T1000 (cell line): ENCODE measurements around the gene SAYSD1.

ENCODE experiments used
- DNase-seq: peaks from one replicate; lab custom pipeline; 2025; ENCODE audit warnings: mixed read lengths; lab: John Stamatoyannopoulos, UW

The SAYSD1 gene

DNA sequence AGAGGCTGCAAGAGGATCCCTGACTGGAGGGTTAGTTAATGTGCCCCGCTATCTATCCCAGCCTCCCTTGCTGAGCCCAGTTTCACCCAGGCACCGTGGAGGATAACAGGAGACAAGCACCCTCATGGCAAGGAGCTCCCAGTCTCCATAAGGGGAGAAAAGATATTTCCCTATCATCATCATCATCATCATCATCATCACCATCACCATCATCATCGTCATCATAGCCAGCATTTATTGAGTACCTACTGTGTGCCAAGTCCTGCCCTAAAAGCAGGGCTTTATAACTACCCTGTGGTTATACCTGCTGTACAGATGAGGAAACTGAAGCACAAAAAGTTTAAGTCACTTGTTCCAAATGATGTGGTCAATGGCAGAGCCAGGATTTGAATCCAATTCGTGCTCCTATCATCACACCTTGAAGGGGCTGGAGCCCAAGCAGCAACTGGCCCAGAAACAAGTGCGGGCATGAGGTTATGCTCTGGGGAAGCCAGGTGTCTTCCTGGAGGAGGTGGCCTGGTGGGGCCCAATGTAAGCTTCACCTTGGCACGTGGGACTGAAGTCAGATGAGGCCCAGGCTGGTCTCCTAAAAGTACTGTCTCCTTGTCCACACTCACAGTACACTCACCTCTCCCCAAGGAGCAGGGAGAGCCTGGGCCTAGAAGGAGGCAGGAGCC lies 56.4 kb downstream of the SAYSD1 start:
- DNase-seq, result no peak

DNA sequence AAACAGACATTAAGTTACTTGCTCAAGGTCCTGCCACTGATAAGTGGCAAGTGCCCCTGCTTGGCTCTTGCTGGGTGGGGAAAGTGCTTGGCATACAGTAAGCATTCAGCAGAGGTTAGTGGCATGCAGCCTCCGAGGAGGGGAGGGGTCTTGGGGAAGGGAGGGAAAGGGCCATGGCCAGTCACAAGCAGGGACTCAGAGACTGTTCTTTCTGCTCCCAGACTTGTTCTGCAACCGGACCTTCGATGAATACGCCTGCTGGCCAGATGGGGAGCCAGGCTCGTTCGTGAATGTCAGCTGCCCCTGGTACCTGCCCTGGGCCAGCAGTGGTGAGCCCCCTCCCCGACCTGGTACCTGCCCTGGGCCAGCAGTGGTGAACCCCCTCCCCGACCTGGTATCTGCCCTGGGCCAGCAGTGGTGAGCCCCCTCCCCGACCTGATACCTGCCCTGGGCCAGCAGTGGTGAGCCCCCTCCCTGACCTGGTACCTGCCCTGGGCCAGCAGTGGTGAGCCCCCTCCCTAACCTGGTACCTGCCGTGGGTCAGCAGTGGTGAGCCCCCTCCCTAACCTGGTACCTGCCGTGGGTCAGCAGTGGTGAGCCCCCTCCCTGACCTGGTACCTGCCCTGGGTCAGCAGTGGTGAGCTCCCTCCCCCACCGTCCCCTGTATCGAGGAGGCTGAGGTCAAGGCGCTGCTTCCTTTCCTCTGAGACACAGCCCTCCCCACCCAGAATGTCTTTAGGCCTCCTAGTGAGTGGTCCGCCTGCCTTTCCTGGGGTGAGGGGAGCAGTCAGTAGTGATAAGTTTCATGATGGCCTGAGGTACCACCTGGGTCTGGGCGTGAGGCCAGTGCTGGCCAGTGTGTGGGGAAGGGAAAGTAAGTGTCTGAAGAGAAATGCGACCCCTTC lies 57.5 kb downstream of the SAYSD1 start:
- DNase-seq, result no peak

DNA sequence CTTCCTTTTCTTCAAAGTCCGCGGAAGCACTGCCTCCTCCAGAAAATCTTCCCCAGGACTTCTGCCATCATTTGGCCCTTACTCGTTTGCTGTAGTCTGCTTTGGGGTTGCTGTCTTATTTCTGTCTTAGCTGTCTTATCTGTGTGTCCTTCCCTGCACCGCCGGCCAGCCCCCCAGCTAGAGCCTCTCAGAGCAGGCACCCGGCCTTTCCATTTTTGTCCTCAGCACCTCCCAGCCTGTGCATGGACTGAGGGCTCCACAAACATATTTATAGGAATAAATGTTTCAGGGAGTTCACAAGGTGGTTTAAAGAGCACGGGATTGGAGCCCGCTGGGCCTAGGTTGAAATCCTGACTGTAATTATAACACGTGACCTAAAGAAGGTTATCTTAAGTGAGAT lies 58.3 kb downstream of the SAYSD1 start:
- no peak for DNase-seq

DNA sequence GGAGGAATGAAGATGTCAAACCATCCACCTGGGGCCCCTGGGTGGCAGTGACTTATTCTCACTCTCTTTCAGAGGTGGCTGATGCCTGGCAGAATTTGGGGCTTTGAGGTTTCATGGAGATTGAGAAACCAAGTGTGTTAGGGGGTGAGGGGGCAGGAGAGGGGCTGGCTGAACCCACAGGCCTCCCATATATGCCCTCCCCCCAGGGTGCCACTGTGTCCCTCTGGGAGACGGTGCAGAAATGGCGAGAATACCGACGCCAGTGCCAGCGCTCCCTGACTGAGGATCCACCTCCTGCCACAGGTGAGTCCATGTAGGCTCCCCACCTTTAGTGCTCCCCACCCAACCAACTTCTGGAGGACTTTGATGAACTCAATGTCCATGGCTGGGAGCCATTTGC lies 58.8 kb downstream of the SAYSD1 start:
- no peak for DNase-seq

DNA sequence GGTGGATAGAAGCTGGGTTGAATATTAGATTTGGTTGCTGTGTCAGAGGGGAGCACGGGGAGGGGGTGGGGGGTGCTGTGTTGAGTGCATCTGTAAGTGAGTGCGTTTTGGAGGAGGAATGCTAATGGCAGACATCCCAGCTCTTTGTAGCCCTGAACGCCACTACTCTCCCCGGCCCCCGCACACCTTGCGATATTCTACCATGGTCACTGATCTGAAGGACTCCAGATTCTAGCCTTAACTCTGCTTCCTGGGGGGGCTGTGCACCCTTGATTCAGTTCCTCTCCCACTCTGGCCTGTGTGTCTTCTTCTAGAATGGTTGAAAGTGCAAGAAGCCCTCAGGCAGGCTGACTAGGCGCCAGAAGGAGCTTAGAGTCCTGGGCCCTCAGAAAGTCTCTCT lies 59.3 kb downstream of the SAYSD1 start:
- no peak for DNase-seq

DNA sequence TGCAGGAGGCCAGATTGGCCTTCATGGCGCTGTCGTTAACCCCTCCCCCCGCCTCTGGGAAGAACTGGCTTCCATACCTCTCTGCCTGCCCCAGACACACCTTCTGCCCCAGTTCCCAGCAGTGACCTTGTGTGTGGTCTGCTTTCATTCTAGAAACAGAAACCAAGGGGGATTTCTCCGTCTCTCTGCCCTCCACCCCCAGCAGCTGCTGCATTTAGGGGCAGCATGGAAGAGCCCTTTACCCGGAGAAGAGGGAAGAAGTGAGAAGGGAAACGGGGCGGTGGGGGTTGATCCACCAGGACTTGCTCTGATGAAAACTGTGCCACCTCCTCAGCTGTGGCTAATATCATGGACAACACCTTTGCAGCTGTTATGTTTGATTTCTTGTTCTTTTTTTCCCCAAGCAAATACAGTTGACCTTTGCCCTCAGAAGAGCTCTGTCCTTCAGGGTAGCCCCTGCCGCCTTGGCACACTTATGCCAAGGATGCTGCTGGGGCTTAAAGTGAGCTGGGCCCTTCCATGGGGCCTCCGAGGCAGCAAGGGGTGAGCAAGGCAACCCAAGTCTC lies 60.3 kb downstream of the SAYSD1 start:
- DNase-seq, result no peak
